HG02885 (cell line): ENCODE data around the gene ABI3BP.
"Not testable (repeated sequence)": the region's sequence is repeated elsewhere in the genome, so short reads cannot be mapped to it uniquely, and the experiment has no call there.

Source experiments
- ATAC-seq: cut with Tn5 transposase; IDR thresholded peaks from one replicate; pipeline ENCODE4 v1.9.1; 2021; ENCODE audit warnings: mild to moderate bottlenecking; ENCODE audit not compliant: unreplicated experiment, poor library complexity

ABI3BP gene

GRCh38 chr3:100947119-100947518 lies 46.1 kb downstream of the ABI3BP start:
- no peak for ATAC-seq

- not testable (repeated sequence) for ATAC-seq
These were observed 47.1 kb downstream of the ABI3BP start for GRCh38 chr3:100946096-100946495.

- ATAC-seq, result no peak
These were observed 51.8 kb downstream of the ABI3BP start for GRCh38 chr3:100941451-100941850.

- no peak for ATAC-seq
These were observed 52.2 kb downstream of the ABI3BP start for GRCh38 chr3:100941041-100941440.

- no peak for ATAC-seq
These were observed 56.3 kb downstream of the ABI3BP start for GRCh38 chr3:100936931-100937330.

- ATAC-seq, result no peak
These were observed 60.7 kb downstream of the ABI3BP start for GRCh38 chr3:100932491-100932890.

- ATAC-seq, result no peak
These were observed 64.4 kb downstream of the ABI3BP start for GRCh38 chr3:100928638-100929428.

- ATAC-seq, result no peak
These were observed 65.4 kb downstream of the ABI3BP start for GRCh38 chr3:100927775-100928174.

GRCh38 chr3:100915706-100916495 lies 77.3 kb downstream of the ABI3BP start:
- no peak for ATAC-seq

GRCh38 chr3:100913870-100914648 lies 79.2 kb downstream of the ABI3BP start:
- ATAC-seq, result no peak

- no peak for ATAC-seq
These were observed 80.2 kb downstream of the ABI3BP start for GRCh38 chr3:100912976-100913545.

GRCh38 chr3:100912571-100912970 lies 80.7 kb downstream of the ABI3BP start:
- peak; percentile 54 for ATAC-seq

- ATAC-seq, result no peak
These were observed 81.3 kb downstream of the ABI3BP start for GRCh38 chr3:100911956-100912355.

- ATAC-seq, result no peak
These were observed 82.2 kb downstream of the ABI3BP start for GRCh38 chr3:100910986-100911385.

- no peak for ATAC-seq
These were observed 90.6 kb downstream of the ABI3BP start for GRCh38 chr3:100902572-100902971.

- no peak for ATAC-seq
These were observed 92.4 kb downstream of the ABI3BP start for GRCh38 chr3:100900671-100901335.

- ATAC-seq, result peak; percentile 89
These were observed 93.7 kb downstream of the ABI3BP start for GRCh38 chr3:100899440-100900091.

- ATAC-seq, result peak; percentile 16
These were observed 94.5 kb downstream of the ABI3BP start for GRCh38 chr3:100898681-100899080.

- ATAC-seq, result no peak
These were observed 96.2 kb downstream of the ABI3BP start for GRCh38 chr3:100896994-100897393.
